ENCODE results near the gene ACTR1B.

ACTR1B gene

GRCh38 chr2:97659256-97660043 lies 4.4 kb downstream of the ACTR1B start:
- H3K9me3 ChIP-seq (ENCODE audit: low read length), result no peaks in the 10 kb centered on the region
- peaks cover 5% of the 10 kb centered on the region for H3K79me2 ChIP-seq (ENCODE audit: insufficient read depth, low read length)
- H3K4me2 ChIP-seq (ENCODE audit: low read length), result no peak overlapping the region
- no peaks in the 10 kb centered on the region for H3F3A ChIP-seq (ENCODE audit: insufficient read depth, low read length)
- peaks cover 53% of the 10 kb centered on the region for H3K36me3 ChIP-seq (ENCODE audit: insufficient read depth, low read length)
- no peak overlapping the region for H3K27ac ChIP-seq (ENCODE audit: low read depth, low read length, poor library complexity, severe bottlenecking)
- H3K9me2 ChIP-seq (ENCODE audit: low read depth, low read length), result no peaks in the 10 kb centered on the region
- TF ChIP-seq CTCF (IDR thresholded peaks at IDR 0.05; ENCODE audit: low read length) (no peak), EZH2 (IDR thresholded peaks at IDR 0.05; ENCODE audit: borderline replicate concordance, low read length) (no peak)
- peaks cover 19% of the 10 kb centered on the region for H3K4me1 ChIP-seq (ENCODE audit: insufficient read depth, low read length, severe bottlenecking)
- no peaks in the 10 kb centered on the region for H3K27me3 ChIP-seq (ENCODE audit: insufficient read depth, low read length)
- no peak overlapping the region for H2AFZ ChIP-seq (ENCODE audit: low read length)
- no peak overlapping the region for H3K4me3 ChIP-seq (ENCODE audit: low read depth, low read length, poor library complexity, severe bottlenecking)
- H3K9ac ChIP-seq (ENCODE audit: low read length), result no peak overlapping the region
- H4K20me1 ChIP-seq (ENCODE audit: insufficient read depth, low read length), result no peaks in the 10 kb centered on the region

- Histone ChIP-seq H3K9me3 (ENCODE audit: low read length) (no peaks in the 10 kb centered on the region), H3K9ac (ENCODE audit: low read length) (no peak overlapping the region), H3K27ac (ENCODE audit: low read depth, low read length, poor library complexity, severe bottlenecking) (no peak overlapping the region), H3K4me1 (ENCODE audit: insufficient read depth, low read length, severe bottlenecking) (peaks cover 18% of the 10 kb centered on the region), H3K79me2 (ENCODE audit: insufficient read depth, low read length) (peaks cover 5% of the 10 kb centered on the region), H3K27me3 (ENCODE audit: insufficient read depth, low read length) (no peaks in the 10 kb centered on the region), H3K9me2 (ENCODE audit: low read depth, low read length) (no peaks in the 10 kb centered on the region), H3K36me3 (ENCODE audit: insufficient read depth, low read length) (peaks cover 60% of the 10 kb centered on the region), H2AFZ (ENCODE audit: low read length) (no peak overlapping the region), H4K20me1 (ENCODE audit: insufficient read depth, low read length) (no peaks in the 10 kb centered on the region), H3K4me3 (ENCODE audit: low read depth, low read length, poor library complexity, severe bottlenecking) (no peak overlapping the region), H3F3A (ENCODE audit: insufficient read depth, low read length) (no peaks in the 10 kb centered on the region), H3K4me2 (ENCODE audit: low read length) (no peak overlapping the region)
- no peak for TF ChIP-seq CTCF (IDR thresholded peaks at IDR 0.05; ENCODE audit: low read length)
Measured at GRCh38 chr2:97658691-97659157, 5.1 kb downstream of the ACTR1B start.

DNA sequence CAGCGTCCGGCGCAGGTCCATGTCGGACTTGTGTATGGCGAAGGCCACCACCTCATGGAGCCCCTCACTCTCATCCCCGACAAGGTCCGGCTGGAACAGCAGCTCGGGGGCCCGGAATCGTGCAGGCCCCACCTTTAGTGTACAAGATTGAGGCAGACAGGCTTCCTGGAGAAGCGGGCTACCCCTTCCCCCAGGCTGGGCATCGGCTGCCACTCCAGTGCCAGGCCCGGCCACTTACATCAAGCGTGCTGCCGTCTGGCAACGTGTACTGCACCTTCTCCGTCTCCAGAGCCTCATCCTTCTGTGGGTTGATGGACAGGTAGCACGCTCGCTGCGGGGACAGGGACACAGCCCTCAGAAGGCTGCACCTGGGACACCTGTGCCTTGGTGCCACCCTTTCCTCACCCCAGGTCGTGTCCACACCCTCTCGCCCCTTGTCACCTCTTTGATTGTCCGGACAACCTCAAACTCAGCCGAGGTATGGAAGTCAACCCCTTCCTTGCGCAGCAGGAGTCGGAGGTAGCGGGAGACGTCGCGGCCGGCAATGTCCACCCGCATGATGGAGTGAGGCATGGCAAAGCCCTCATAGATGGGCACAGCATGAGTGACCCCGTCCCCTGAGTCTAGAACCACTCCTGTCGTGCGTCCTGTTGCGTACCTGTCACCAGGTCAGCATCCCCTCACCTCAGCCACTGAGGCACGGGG lies 5.7 kb downstream of the ACTR1B start:
- Histone ChIP-seq H3K4me3 (ENCODE audit: low read depth, low read length, poor library complexity, severe bottlenecking) (no peak overlapping the region), H4K20me1 (ENCODE audit: insufficient read depth, low read length) (no peaks in the 10 kb centered on the region), H3K36me3 (ENCODE audit: insufficient read depth, low read length) (peaks cover 66% of the 10 kb centered on the region), H3F3A (ENCODE audit: insufficient read depth, low read length) (no peaks in the 10 kb centered on the region), H2AFZ (ENCODE audit: low read length) (no peak overlapping the region), H3K9me3 (ENCODE audit: low read length) (no peaks in the 10 kb centered on the region), H3K27me3 (ENCODE audit: insufficient read depth, low read length) (no peaks in the 10 kb centered on the region), H3K27ac (ENCODE audit: low read depth, low read length, poor library complexity, severe bottlenecking) (no peak overlapping the region), H3K4me2 (ENCODE audit: low read length) (no peak overlapping the region), H3K9ac (ENCODE audit: low read length) (no peak overlapping the region), H3K79me2 (ENCODE audit: insufficient read depth, low read length) (peaks cover 3% of the 10 kb centered on the region), H3K4me1 (ENCODE audit: insufficient read depth, low read length, severe bottlenecking) (peaks cover 18% of the 10 kb centered on the region), H3K9me2 (ENCODE audit: low read depth, low read length) (no peaks in the 10 kb centered on the region)
- TF ChIP-seq CTCF (IDR thresholded peaks at IDR 0.05; ENCODE audit: low read length), result no peak
- TF ChIP-seq EZH2 (IDR thresholded peaks at IDR 0.05; ENCODE audit: borderline replicate concordance, low read length), result no peak
